HepG2 (cell line): ENCODE measurements around the gene BCL2L2. TPM values are rescaled to one million over a fixed set of nuclear protein-coding genes. Genes with fewer than 3 reads are reported as not detected.

Experiments
- ATAC-seq: fragments of 200-7000 bp; cut with Tn5 transposase; 3 replicates; pipeline ENCODE4 v1.9.1; 2020; ENCODE audit warnings: mild to moderate bottlenecking, moderate library complexity
- BruUV-seq: library from RNA; stranded (reverse); fragments of 400-500 nt; replicated peaks from 2 replicates; lab custom pipeline; 2021; lab: Mats Ljungman, UMichigan
- CTCF ChIA-PET: fragments of 300-600 bp; formaldehyde crosslinking; extraction: SDS; loops from one replicate; lab custom pipeline; 2021; ENCODE audit warnings: low total read pairs, inconsistent platforms, low intra/inter-chr PET ratio; lab: Yijun Ruan, JAX
- POLR2A ChIA-PET: fragments of 350-600 bp; sonication (Branson Sonifier 250); formaldehyde crosslinking; loops from one replicate; lab custom pipeline; 2020; ENCODE audit warnings: antibody characterized with exemption, inconsistent platforms; lab: Yijun Ruan, JAX
- DNase-seq: peaks from one replicate; pipeline ENCODE4 v3.0.0-alpha.2; 2015; ENCODE audit warnings: low spot score
- FAIRE-seq: peaks from 3 replicates; lab custom pipeline; 2011; peaks lifted over from hg19 to GRCh38; lab: Jason Lieb, UNC
- H2AFZ ChIP-seq: one replicate; pipeline ENCODE4 v1.6.1; 2011; ENCODE audit warnings: low read length, inconsistent platforms
- H3K27ac ChIP-seq: fragments of 300-600 bp; 3 replicates; pipeline ENCODE4 v1.8.0; 2011; ENCODE audit warnings: mixed run types, mild to moderate bottlenecking, mixed read lengths, low read length, inconsistent platforms; ENCODE audit not compliant: insufficient read depth; ENCODE audit errors: extremely low read length
- H3K27me3 ChIP-seq, 2 experiments: fragments of 200-600 bp in 1 of 2; 2 replicates in 1 of 2; 3 replicates in 1 of 2; pipeline versions ENCODE4 v1.6.0 to v1.8.0; 2011; ENCODE audit warnings: low read length in 2 of 2, mild to moderate bottlenecking in 2 of 2, moderate library complexity in 2 of 2, inconsistent platforms in 1 of 2; ENCODE audit not compliant: insufficient read depth in 2 of 2, control insufficient read depth in 1 of 2
- H3K36me3 ChIP-seq, 2 experiments: fragments of 200-600 bp in 1 of 2; replicated peaks in 1 of 2; 2 replicates in 1 of 2; 3 replicates in 1 of 2; pipeline versions ENCODE4 v1.5.1 to v1.8.0; 2011; ENCODE audit warnings: low read length in 2 of 2, inconsistent platforms in 1 of 2; ENCODE audit not compliant: insufficient read depth in 2 of 2, control insufficient read depth in 1 of 2
- H3K4me1 ChIP-seq: 2 replicates; pipeline ENCODE4 v1.5.1; 2012; ENCODE audit warnings: low read length, inconsistent platforms; ENCODE audit not compliant: insufficient read depth
- H3K4me2 ChIP-seq: 2 replicates; pipeline ENCODE4 v1.6.0; 2011; ENCODE audit warnings: low read depth, low read length, inconsistent platforms
- H3K4me3 ChIP-seq, 3 experiments: fragments of 200-600 bp in 1 of 3; sonication (generic), shearing (Covaris generic) in 1 of 3; replicated peaks in 1 of 3; 2 replicates each; pipeline ENCODE4 v1.5.1; 2011 to 2016; ENCODE audit warnings: low read length in 3 of 3, inconsistent platforms in 2 of 3, low read depth in 2 of 3, mild to moderate bottlenecking in 2 of 3, control low read depth in 1 of 3, mixed read lengths in 1 of 3; ENCODE audit not compliant: insufficient read depth in 1 of 3
- H3K79me2 ChIP-seq: one replicate; pipeline ENCODE4 v1.6.1; 2011; ENCODE audit warnings: low read length, inconsistent platforms; ENCODE audit not compliant: insufficient read depth
- H3K9ac ChIP-seq: 2 replicates; pipeline ENCODE4 v1.6.0; 2011; ENCODE audit warnings: mild to moderate bottlenecking, low read depth, low read length, inconsistent platforms; ENCODE audit not compliant: insufficient read depth
- H3K9me3 ChIP-seq: 2 replicates; pipeline ENCODE4 v1.5.1; 2012; ENCODE audit warnings: mild to moderate bottlenecking, low read length
- H4K20me1 ChIP-seq: 2 replicates; pipeline ENCODE4 v1.6.0; 2011; ENCODE audit warnings: inconsistent platforms, mild to moderate bottlenecking, low read length, moderate library complexity; ENCODE audit not compliant: insufficient read depth
- CHD4 ChIP-seq: fragments of 200-600 bp; sonication (generic); IDR thresholded peaks from 2 replicates; pipeline ENCODE4 v1.7.0; 2017; ENCODE audit warnings: mild to moderate bottlenecking, low read length, borderline replicate concordance
- FIP1L1 ChIP-seq: fragments of 200-400 bp; formaldehyde crosslinking; IDR thresholded peaks from 2 replicates; pipeline ENCODE4 v1.6.1; 2018; ENCODE audit warnings: low read depth, mild to moderate bottlenecking, low read length, moderate library complexity, borderline replicate concordance; ENCODE audit not compliant: insufficient read depth
- GLMP ChIP-seq: sonication (generic); formaldehyde crosslinking; IDR thresholded peaks from 2 replicates; pipeline ENCODE4 v1.9.0; 2021; ENCODE audit warnings: missing genetic modification reagents, mild to moderate bottlenecking, borderline replicate concordance
- KDM6A ChIP-seq: IDR thresholded peaks from 2 replicates; pipeline ENCODE4 v1.6.1; 2016; ENCODE audit warnings: low read depth
- PCBP1 ChIP-seq: fragments of 200-400 bp; formaldehyde crosslinking; IDR thresholded peaks from 2 replicates; pipeline ENCODE4 v1.6.1; 2017; ENCODE audit warnings: mild to moderate bottlenecking, low read depth, low read length, borderline replicate concordance
- PRMT3 ChIP-seq: sonication (generic); formaldehyde crosslinking; IDR thresholded peaks from 2 replicates; pipeline ENCODE4 v1.8.1; 2022; ENCODE audit warnings: low read depth, mild to moderate bottlenecking, moderate library complexity, missing genetic modification reagents, borderline replicate concordance
- SRY ChIP-seq: sonication (generic); formaldehyde crosslinking; IDR thresholded peaks from 2 replicates; pipeline ENCODE4 v1.8.0; 2022; ENCODE audit warnings: mild to moderate bottlenecking, missing genetic modification reagents
- TBX3 ChIP-seq: fragments of 450-650 bp; IDR thresholded peaks from 2 replicates; pipeline ENCODE4 v1.6.1; 2017; ENCODE audit warnings: antibody characterized with exemption, mild to moderate bottlenecking, inconsistent platforms, borderline replicate concordance
- TIGD3 ChIP-seq: sonication (generic); formaldehyde crosslinking; IDR thresholded peaks from 2 replicates; pipeline ENCODE4 v1.5.1; 2020; ENCODE audit warnings: mild to moderate bottlenecking, missing genetic modification reagents, borderline replicate concordance
- TOE1 ChIP-seq: sonication (generic); formaldehyde crosslinking; IDR thresholded peaks from 2 replicates; pipeline ENCODE4 v1.4.0; 2020; ENCODE audit warnings: mild to moderate bottlenecking, missing genetic modification reagents
- ZBTB7A ChIP-seq: sonication (generic); formaldehyde crosslinking; IDR thresholded peaks from 2 replicates; pipeline ENCODE4 v1.8.0; 2022; ENCODE audit warnings: mild to moderate bottlenecking, missing genetic modification reagents
- ZC3H4 ChIP-seq: sonication (generic); formaldehyde crosslinking; IDR thresholded peaks from 2 replicates; pipeline ENCODE4 v1.4.0; 2020; ENCODE audit warnings: missing genetic modification reagents, borderline replicate concordance
- ZNF180 ChIP-seq: sonication (generic); formaldehyde crosslinking; IDR thresholded peaks from 2 replicates; pipeline ENCODE4 v1.4.0; 2020; ENCODE audit warnings: low read depth, missing genetic modification reagents, borderline replicate concordance
- ZNF292 ChIP-seq: sonication (generic); formaldehyde crosslinking; IDR thresholded peaks from 2 replicates; pipeline ENCODE4 v1.8.1; 2022; ENCODE audit warnings: mild to moderate bottlenecking, low read depth, missing genetic modification reagents, borderline replicate concordance
- WGBS: methylation state at CpG from one replicate; pipeline ENCODE4 v1.1.6; 2017; ENCODE audit warnings: low lambda C conversion rate; 5-methylcytosine and 5-hydroxymethylcytosine counted together
- in situ Hi-C: cut with HindIII; loops from 2 replicates; pipeline ENCODE4 v1.10.0; 2017; ENCODE audit warnings: low pct_unique_long_range_greater_than_20kb; ENCODE audit not compliant: extremely low pct_ligation_motif_present
- intact Hi-C: fragments of 100-400 bp; cut with micrococcal nuclease; formaldehyde crosslinking; loops from one replicate; pipeline ENCODE4 v1.10.0; 2022; ENCODE audit not compliant: unreplicated experiment
- polyA plus RNA-seq, 8 experiments: library from polyadenylated mRNA; depleted of rRNA in 3 of 8; stranded (reverse) in 7 of 8; unstranded in 1 of 8; fragments of >200 nt; fragmentation: Illumina TruSeq in 4 of 8; extraction: Trizol in 4 of 8; gene quantifications; 2 replicates each; pipeline versions ENCODE4 v1.2.1 to v1.2.3, GENCODE V29; 2011 to 2016; ENCODE audit warnings: low read depth in 4 of 8, missing spikeins in 1 of 8, mixed read lengths in 1 of 8; ENCODE audit not compliant: insufficient read depth in 1 of 8
- total RNA-seq, 5 experiments: library from RNA; depleted of rRNA; stranded (reverse); fragments of >200 nt; fragmentation: Illumina TruSeq; extraction: Trizol; gene quantifications; 2 replicates each; pipeline ENCODE4 v1.2.3, GENCODE V29; 2016; ENCODE audit warnings: low read depth in 1 of 5
- TF ChIP-seq, protein P1 (sequence below): IDR thresholded peaks from 2 replicates; pipeline ENCODE4 v1.6.1; 2016; ENCODE audit warnings: low read depth

The BCL2L2 gene
- total and polyA plus RNA-seq, 2 of the 13 experiments (the other 11 are each of a cell fraction or from before 2014, with no cell fraction given): 28.1 to 49.8 TPM

GRCh38 chr14:23320584-23321571, 14.2 kb downstream of the BCL2L2 start, which contains the start of gene PABPN1:
TSS of gene PABPN1 (plus strand) at chr14:23321457. CDS start at chr14:23321470, 13 bp downstream.
- Histone ChIP-seq H3K79me2 (peaks cover 23% of the 10 kb centered on the region), H3K27me3 (peaks cover 0 to 6% of the 10 kb centered on the region in 2 experiments; a peak in 2 of 5 replicates), H3K9me3 (no peaks in the 10 kb centered on the region), H3K27ac (peak within 1 kb of the TSS; percentile 95), H3K4me3 (peak within 1 kb of the TSS; percentile 79 to 99 (median 98)), H3K9ac (peak within 1 kb of the TSS; percentile 99), H3K4me2 (peak within 1 kb of the TSS; percentile 96), H3K4me1 (peaks cover 36% of the 10 kb centered on the region), H2AFZ (peak within 1 kb of the TSS; percentile 7), H3K36me3 (peaks cover 18 to 36% of the 10 kb centered on the region in 2 experiments), H4K20me1 (peaks cover 11% of the 10 kb centered on the region; the same call in 1 of the 2 replicates)
- POLR2A ChIA-PET: interaction anchor here (0.6 to 13.2 kb wide), 88 partner anchors 9 to 1121 kb away, joined by 3 to 1053 read pairs (median 5); partner anchors contain the start of genes ACIN1, AJUBA, AP1G2 and BCL2L2
- ATAC-seq (peak; percentile 94), DNase-seq (peak; percentile 100), FAIRE-seq (peak; percentile 96)
- no TSS peak for BruUV-seq
- intact Hi-C loops (loop anchor here (1.0 kb wide), 4 partner anchors 15 to 148 kb away; partner anchors contain the start of genes BCL2L2, HOMEZ and NGDN), in situ Hi-C loops (loop anchor here (5.0 to 25.0 kb wide), 2 partner anchors 236 to 816 kb away; partner anchors contain the start of genes EMC9, FITM1, PSME1 and PSME2)
- CTCF ChIA-PET: interaction anchor here (0.6 to 1.9 kb wide), 4 partner anchors 15 to 56 kb away, joined by 3 to 7 read pairs (median 4); partner anchors contain the start of gene BCL2L2
- 7% methylated on average over 58 of the region's 63 CpGs for WGBS
- peak; percentile 83; the same call in 1 of the 2 replicates for TF ChIP-seq ZNF180 (CRISPR knock-in tag)
- peak; percentile 94; the same call in 1 of the 2 replicates for TF ChIP-seq CHD4
- TF ChIP-seq ZNF292 (CRISPR knock-in tag): 0 out of 2 replicates have a peak, but pooled peaks have one; percentile 76
- peak; percentile 94 for TF ChIP-seq TOE1
- TF ChIP-seq KDM6A: peak; percentile 69
- peak; percentile 96; the same call in 1 of the 2 replicates for TF ChIP-seq FIP1L1
- no peak for TF ChIP-seq GLMP (CRISPR knock-in tag)
- no peak for TF ChIP-seq PCBP1
- TF ChIP-seq, protein P1, sequence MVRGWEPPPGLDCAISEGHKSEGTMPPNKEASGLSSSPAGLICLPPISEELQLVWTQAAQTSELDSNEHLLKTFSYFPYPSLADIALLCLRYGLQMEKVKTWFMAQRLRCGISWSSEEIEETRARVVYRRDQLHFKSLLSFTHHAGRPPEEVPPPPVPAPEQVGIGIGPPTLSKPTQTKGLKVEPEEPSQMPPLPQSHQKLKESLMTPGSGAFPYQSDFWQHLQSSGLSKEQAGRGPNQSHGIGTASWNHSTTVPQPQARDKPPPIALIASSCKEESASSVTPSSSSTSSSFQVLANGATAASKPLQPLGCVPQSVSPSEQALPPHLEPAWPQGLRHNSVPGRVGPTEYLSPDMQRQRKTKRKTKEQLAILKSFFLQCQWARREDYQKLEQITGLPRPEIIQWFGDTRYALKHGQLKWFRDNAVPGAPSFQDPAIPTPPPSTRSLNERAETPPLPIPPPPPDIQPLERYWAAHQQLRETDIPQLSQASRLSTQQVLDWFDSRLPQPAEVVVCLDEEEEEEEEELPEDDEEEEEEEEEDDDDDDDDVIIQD (CRISPR knock-in tag): peak; percentile 100
- peak; percentile 83 for TF ChIP-seq SRY (CRISPR knock-in tag)
- TF ChIP-seq TIGD3: no peak; the same call in 1 of the 2 replicates
- TF ChIP-seq ZBTB7A (CRISPR knock-in tag): peak; percentile 92
- TF ChIP-seq ZC3H4 (CRISPR knock-in tag): no peak; the same call in 1 of the 2 replicates
- TF ChIP-seq TBX3: peak; percentile 92
- TF ChIP-seq PRMT3 (CRISPR knock-in tag): no peak
